Right lobe of liver (tissue), 6 donors: Measurements from ENCODE around the gene AATK. TPM values are rescaled to one million over a fixed set of nuclear protein-coding genes. Genes with fewer than 3 reads are reported as not detected.
A peak's percentile ranks its signal among the peaks of the same experiment; 100 is the strongest.

Source experiments
- ATAC-seq, 4 donors: fragments of 200-7000 bp; cut with Tn5 transposase; one replicate each; pipeline ENCODE4 v1.9.1; 2020; ENCODE audit warnings: mild to moderate bottlenecking in 4 of 4, moderate library complexity in 4 of 4
- DNase-seq, 3 donors: peaks; one replicate each; pipeline ENCODE4 v3.0.0-alpha.2; 2020
- H3K27ac ChIP-seq, 3 donors: fragments of 200-600 bp; one replicate each; pipeline ENCODE4 v1.8.0; 2022
- H3K27me3 ChIP-seq, 2 donors: fragments of 200-600 bp; one replicate each; pipeline ENCODE4 v1.8.0; 2022
- H3K36me3 ChIP-seq, 4 donors: fragments of 200-600 bp; sonication (generic) in 1 of 4; one replicate each; pipeline versions ENCODE4 v1.5.1 to v1.8.0; 2017 to 2022; ENCODE audit warnings: control low read depth in 1 of 4
- H3K4me1 ChIP-seq, 4 donors: fragments of 200-600 bp; sonication (generic) in 1 of 4; one replicate each; pipeline versions ENCODE4 v1.5.1 to v1.8.0; 2017 to 2022; ENCODE audit warnings: control low read depth in 1 of 4
- H3K4me3 ChIP-seq, 3 donors: fragments of 200-600 bp; one replicate each; pipeline ENCODE4 v1.8.0; 2022
- H3K9me3 ChIP-seq, 4 donors: fragments of 200-600 bp; sonication (generic) in 1 of 4; one replicate each; pipeline versions ENCODE4 v1.5.1 to v1.8.0; 2017 to 2022; ENCODE audit warnings: control low read depth in 1 of 4
- POLR2A ChIP-seq: fragments of 450-650 bp; IDR thresholded peaks from one replicate; pipeline ENCODE4 v1.6.1; 2017; ENCODE audit warnings: antibody characterized with exemption, mild to moderate bottlenecking
- WGBS: methylation state at CpG from one replicate; pipeline ENCODE4 v1.1.6; 2018; ENCODE audit warnings: low coverage, low lambda C conversion rate; ENCODE audit not compliant: insufficient coverage; ENCODE audit errors: missing lambda C conversion rate; 5-methylcytosine and 5-hydroxymethylcytosine counted together
- intact Hi-C, 2 donors: fragments of 100-400 bp; cut with DNase I; formaldehyde crosslinking; loops; one replicate each; pipeline versions ENCODE4 v1.11.2 to v1.14.1; 2022
- total RNA-seq, 6 experiments: library from RNA; depleted of rRNA in 2 of 6; stranded (reverse); fragments of >200 nt in 2 of 6; fragmentation: NEBNext Ultra II Directional in 3 of 6; extraction: Animal tissue kit (Norgen Biotek cat#: 25700) in 3 of 6; gene quantifications; one replicate each; pipeline versions ENCODE4 v1.1.0 to v1.2.4, GENCODE V29; 2016 to 2023
- TF ChIP-seq, protein P1 (sequence below), 4 donors: fragments of 200-600 bp in 3 of 4; fragments of 450-650 bp in 1 of 4; IDR thresholded peaks; one replicate each; pipeline versions ENCODE4 v1.5.1 to v1.8.0; 2016 to 2022; ENCODE audit warnings: antibody characterized with exemption in 4 of 4, mild to moderate bottlenecking in 2 of 4
- donor health status: DM: no; HTN: yes; CAD: no.
- donor health status: DM: no; HTN: no; CAD: no.
- donor health status: DM: no; HTN: no; CAD: no.
- donor health status: DM: no; HTN: yes; CAD: no.
- donor health status: DM: no; HTN: yes; CAD: no.

Gene AATK
- total RNA-seq, 6 experiments from 2014 or later: 0.31 to 1.2 (median 0.86) TPM

DNA sequence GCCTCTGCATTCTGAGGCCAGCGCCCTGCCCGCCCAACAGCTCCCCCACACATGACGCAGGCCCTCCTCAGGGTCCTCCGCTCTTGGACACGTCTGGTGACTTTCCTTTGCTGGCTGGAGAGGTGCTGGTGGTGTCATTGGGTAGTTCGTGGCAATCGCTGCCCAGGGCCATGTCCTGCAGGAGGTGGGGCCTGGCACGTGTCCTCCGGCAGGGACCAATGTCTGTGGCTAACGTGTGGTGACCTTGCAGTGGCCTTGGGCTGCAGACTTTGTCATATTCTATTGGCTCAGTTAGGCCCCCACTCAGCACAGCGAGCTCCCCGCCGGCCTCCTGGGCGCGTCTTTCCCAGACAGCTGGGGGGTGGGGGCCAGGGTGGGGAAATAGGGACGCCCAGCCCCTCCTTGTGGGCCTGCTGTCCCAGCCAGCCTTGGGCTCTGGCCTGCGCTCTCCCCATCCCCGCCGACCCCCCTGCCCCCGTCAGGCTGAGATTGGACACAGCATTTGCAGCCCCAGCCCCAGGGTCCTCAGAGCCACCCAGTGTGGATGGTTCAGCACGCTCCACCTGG lies 52.8 kb downstream of the AATK start:
- Histone ChIP-seq H3K27me3 (no peaks in the 10 kb centered on the region), H3K4me1 (peaks cover 0 to 16% (median 8%) of the 10 kb centered on the region in 4 donors), H3K36me3 (peaks cover 0 to 30% (median 13%) of the 10 kb centered on the region in 4 donors), H3K27ac (no peak overlapping the region), H3K4me3 (no peak overlapping the region), H3K9me3 (no peaks in the 10 kb centered on the region)
- WGBS: 50% methylated on average over 9 of the region's 21 CpGs
- ATAC-seq (peak in 2 of 4 donors; percentile 2 to 7), DNase-seq (peak in 1 of 3 donors; percentile 72)
- TF ChIP-seq, protein P1, sequence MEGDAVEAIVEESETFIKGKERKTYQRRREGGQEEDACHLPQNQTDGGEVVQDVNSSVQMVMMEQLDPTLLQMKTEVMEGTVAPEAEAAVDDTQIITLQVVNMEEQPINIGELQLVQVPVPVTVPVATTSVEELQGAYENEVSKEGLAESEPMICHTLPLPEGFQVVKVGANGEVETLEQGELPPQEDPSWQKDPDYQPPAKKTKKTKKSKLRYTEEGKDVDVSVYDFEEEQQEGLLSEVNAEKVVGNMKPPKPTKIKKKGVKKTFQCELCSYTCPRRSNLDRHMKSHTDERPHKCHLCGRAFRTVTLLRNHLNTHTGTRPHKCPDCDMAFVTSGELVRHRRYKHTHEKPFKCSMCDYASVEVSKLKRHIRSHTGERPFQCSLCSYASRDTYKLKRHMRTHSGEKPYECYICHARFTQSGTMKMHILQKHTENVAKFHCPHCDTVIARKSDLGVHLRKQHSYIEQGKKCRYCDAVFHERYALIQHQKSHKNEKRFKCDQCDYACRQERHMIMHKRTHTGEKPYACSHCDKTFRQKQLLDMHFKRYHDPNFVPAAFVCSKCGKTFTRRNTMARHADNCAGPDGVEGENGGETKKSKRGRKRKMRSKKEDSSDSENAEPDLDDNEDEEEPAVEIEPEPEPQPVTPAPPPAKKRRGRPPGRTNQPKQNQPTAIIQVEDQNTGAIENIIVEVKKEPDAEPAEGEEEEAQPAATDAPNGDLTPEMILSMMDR (IDR thresholded peaks at IDR 0.05): no peak
- no peak for TF ChIP-seq POLR2A
- intact Hi-C loops: no loop called here

- no peak for ATAC-seq
- WGBS: 96% methylated on average over 21 of the region's 23 CpGs
- Histone ChIP-seq H3K36me3 (peaks cover 0 to 38% (median 17%) of the 10 kb centered on the region in 4 donors), H3K4me3 (no peak overlapping the region), H3K4me1 (peaks cover 0 to 16% (median 8%) of the 10 kb centered on the region in 4 donors), H3K9me3 (no peaks in the 10 kb centered on the region), H3K27ac (no peak overlapping the region), H3K27me3 (no peaks in the 10 kb centered on the region)
- DNase-seq: no peak
- intact Hi-C loops: no loop called here
- TF ChIP-seq POLR2A: no peak
- TF ChIP-seq, protein P1 (IDR thresholded peaks at IDR 0.05): no peak
Measured at GRCh38 chr17:81112450-81112849, 53.6 kb downstream of the AATK start.

DNA sequence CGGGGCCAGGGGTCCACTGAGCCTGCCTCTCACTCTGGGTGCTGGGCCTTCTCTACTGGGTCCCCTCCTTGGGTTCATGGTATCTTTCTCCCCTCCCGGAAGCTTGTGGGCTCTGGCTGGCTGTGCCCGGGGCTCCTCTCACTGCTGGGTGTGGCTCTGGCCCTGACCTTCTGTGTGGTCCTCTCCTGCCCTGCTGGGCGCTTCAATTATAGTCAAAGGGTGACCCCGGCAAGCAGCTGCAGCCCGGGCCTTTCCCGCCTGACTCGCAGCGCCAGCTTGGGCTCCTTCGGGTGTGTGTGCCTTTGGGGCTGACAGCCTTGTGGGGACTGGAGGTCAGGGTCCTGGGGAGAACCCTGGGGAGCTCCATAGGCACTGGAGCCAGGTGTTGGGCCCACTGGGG lies 55.0 kb downstream of the AATK start:
- WGBS: no CpG with 5 or more reads among the region's 10 CpGs
- H3K27me3 ChIP-seq: no peaks in the 10 kb centered on the region
- no peak for DNase-seq
- no peak overlapping the region for H3K27ac ChIP-seq
- H3K4me3 ChIP-seq: no peak overlapping the region
- no peak for ATAC-seq
- TF ChIP-seq POLR2A: no peak
- TF ChIP-seq, protein P1 (IDR thresholded peaks at IDR 0.05): no peak
- H3K4me1 ChIP-seq: peaks cover 0 to 6% (median 1%) of the 10 kb centered on the region in 4 donors
- intact Hi-C loops: no loop called here
- no peaks in the 10 kb centered on the region for H3K9me3 ChIP-seq
- peaks cover 0 to 52% (median 25%) of the 10 kb centered on the region in 4 donors for H3K36me3 ChIP-seq

DNA sequence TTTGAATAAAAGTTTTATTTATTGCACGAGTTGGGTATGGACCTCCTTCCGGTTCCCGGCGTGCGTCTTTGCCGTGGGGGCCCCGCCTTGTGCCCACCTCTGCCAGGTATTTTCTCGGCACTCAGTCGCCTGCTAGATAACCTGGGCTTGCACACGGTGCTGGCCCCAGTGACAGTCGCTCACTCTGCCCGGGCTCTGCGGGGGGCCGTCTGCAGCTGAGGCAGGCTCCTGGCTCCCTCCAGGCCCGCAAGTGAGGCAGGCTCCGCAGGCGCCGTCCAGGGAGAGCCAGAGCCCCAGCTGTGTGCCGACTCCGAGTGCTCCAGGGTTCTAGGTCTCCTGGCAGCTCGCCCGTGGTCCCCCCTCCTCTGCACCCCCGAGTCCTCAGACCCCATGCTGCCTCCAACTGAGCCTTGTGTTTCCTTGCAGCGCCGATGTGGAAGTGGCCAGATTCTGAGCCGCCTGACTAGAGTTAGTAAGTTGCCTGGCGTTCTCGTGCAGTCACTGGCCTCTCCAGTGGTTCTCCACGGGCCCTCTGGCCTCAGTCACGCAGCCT lies 55.5 kb downstream of the AATK start:
- H3K27me3 ChIP-seq: no peaks in the 10 kb centered on the region
- H3K4me1 ChIP-seq: peaks cover 0 to under 1% (median 0%) of the 10 kb centered on the region in 4 donors
- DNase-seq: no peak
- no peak for ATAC-seq
- H3K9me3 ChIP-seq: no peaks in the 10 kb centered on the region
- H3K36me3 ChIP-seq: peaks cover 0 to 57% (median 27%) of the 10 kb centered on the region in 4 donors
- intact Hi-C loops: no loop called here
- no peak overlapping the region for H3K4me3 ChIP-seq
- TF ChIP-seq POLR2A: no peak
- TF ChIP-seq, protein P1 (IDR thresholded peaks at IDR 0.05): no peak
- no peak overlapping the region for H3K27ac ChIP-seq
- WGBS: 90% methylated on average over 8 of the region's 30 CpGs
